HG02970 (cell line): Measurements from ENCODE around the gene CBR4.
"Not testable (repeated sequence)": the region's sequence is repeated elsewhere in the genome, so short reads cannot be mapped to it uniquely, and the experiment has no call there.

Experiments
- ATAC-seq: cut with Tn5 transposase; IDR thresholded peaks from one replicate; pipeline ENCODE4 v1.9.1; 2021; ENCODE audit warnings: mild to moderate bottlenecking, moderate library complexity, moderate number of reproducible peaks; ENCODE audit not compliant: unreplicated experiment, low FRiP score

Gene CBR4

GRCh38 chr4:168995537-168996295 is 14.3 kb downstream of the CBR4 start:
- no peak for ATAC-seq

DNA sequence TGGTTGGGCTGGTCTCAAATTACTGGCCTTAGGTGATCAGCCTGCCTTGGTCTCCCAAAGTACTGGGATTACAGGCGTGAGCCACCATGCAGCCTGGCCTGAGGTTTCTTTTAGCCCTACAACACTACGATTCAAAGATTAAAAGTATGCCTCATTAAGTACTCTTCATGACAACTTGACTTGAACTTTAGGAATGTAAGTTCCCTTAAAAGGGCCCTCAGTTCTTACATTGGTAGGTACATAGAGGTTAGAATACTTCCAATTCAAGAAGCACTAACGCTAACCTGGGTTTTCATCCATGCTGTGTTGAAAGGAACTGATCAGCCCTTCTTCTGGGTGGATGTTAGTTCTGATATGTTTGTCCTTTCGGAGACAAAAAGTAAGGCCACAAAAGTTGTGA is 15.1 kb downstream of the CBR4 start:
- no peak for ATAC-seq

GRCh38 chr4:168993714-168994510 is 16.1 kb downstream of the CBR4 start:
- no peak for ATAC-seq

GRCh38 chr4:168992952-168993482 is 17.0 kb downstream of the CBR4 start:
- not testable (repeated sequence) for ATAC-seq

DNA sequence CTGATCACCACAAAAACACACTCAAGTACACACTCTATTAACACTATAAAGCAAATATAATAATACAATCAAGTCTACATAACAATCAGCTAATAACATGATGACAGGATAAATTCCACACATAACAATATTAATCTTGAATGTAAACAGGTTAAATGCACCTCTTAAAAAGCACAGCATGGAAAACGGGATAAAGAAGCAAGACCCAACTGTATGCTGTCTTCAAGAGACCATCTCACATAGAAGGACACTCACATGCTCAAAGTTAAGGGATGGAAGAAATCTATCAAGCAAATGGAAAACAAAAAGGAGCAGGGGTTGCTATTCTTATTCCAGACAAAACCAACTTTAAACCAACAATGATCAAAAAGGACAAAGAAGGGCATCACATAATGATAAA is 28.1 kb downstream of the CBR4 start:
- no peak for ATAC-seq

DNA sequence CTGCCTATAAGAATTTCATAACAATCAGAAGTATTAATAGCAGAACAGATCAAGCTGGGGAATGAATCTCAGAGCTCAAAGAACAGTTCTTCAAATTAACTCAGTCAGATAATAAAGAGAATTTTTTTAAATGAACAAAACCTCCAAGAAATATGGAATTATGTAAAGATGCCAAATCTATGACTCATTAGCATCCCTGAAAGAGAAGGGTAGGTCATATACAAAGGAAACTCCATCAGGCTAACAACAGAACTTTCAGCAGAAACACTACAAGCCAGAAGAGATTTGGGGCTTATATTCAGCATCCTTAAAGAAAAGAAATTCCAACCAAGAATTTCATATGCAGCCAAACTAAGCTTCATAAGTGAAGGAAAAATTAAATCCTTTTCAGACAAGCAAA is 28.6 kb downstream of the CBR4 start:
- no peak for ATAC-seq

DNA sequence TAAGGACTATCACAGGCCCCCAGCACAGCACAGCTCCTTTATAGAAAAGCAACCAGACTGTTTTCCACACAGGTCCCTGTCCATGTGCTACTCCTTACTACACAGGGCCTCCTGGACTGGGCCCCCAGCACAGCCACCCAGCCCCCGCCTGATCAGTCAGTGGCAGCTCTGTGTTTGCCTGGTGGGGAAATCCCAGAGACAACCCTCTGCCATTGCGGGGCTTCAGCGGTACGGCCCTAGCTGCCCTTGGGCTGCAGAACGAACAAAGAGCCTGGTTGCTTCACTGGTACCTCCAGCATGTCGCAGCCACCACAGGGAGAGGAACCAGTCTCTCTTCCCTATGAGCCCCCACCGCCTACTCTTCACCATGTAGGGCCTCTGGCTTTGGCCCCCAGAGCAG is 30.7 kb downstream of the CBR4 start:
- ATAC-seq: no peak

- ATAC-seq: no peak
Observed at GRCh38 chr4:168978001-168978700, 31.9 kb downstream of the CBR4 start.

- no peak for ATAC-seq
Observed at GRCh38 chr4:168972596-168972995, 37.5 kb downstream of the CBR4 start.

GRCh38 chr4:168960716-168961115 is 49.3 kb downstream of the CBR4 start:
- ATAC-seq: no peak

DNA sequence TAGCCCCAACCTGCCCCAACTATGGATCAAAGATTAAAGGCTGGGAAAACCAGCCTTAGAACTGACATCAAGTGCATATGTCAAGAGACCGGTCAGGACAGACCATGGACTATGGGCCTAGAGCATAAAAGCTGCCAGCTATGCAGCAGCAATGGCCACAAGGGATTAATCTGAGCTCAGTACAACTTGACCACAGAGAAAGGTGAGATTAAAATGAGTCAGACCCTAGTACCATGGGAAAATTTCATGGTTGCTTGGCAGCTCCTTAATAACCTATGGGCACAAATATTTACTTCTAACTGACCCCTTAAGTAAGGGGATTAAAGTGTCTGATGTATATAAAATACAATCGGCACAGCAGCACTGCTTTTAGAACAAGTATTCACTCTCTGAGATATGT is 54.4 kb downstream of the CBR4 start:
- no peak for ATAC-seq

GRCh38 chr4:168952821-168953246 is 57.2 kb downstream of the CBR4 start:
- not testable (repeated sequence) for ATAC-seq

DNA sequence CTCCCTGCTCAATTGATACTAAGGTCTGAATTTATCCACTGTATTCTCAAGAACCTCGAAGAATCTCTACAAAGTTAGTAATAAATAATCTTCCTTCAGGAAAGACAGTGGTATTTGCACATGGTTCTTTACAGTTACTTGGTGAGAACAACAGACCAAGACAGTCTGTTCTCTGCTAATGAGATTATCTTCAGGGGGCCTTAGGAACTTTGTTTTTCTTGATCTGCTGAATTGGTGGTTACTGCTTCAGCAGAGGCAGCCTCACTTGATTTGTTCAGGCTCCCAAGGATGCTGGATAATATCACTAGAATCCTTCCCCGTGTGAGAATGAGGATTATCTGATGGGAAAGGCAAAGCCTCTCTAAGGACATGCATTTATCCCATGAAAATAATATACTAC is 64.8 kb downstream of the CBR4 start:
- no peak for ATAC-seq

DNA sequence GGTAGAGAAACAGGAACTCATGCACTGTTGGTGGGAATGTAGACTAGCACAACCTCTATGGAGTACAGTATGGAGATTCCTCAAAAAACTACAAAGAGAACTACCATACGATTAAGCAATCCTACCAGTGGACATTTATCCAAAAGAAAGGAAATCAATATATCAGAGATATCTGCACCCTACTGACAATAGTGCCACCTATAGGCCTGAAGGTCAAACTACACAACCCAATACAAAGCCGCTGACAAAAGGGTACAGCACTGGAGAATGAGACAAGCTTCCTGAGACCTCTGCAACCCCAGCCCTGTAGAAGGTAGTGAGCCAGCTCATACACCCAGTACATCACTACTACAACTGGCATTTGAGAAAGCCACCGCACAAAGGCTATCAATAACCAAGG is 67.1 kb downstream of the CBR4 start:
- no peak for ATAC-seq
